Pancreas (tissue), 10 donors: ENCODE data around the gene CDHR2. TPM values are rescaled to one million over a fixed set of nuclear protein-coding genes. Genes with fewer than 3 reads are reported as not detected.
A peak's percentile ranks its signal among the peaks of the same experiment; 100 is the strongest.

Source experiments
- ATAC-seq, 4 donors: fragments of 200-7000 bp; cut with Tn5 transposase; one replicate each; pipeline versions ENCODE4 v1.8.0 to v1.9.1; 2020; ENCODE audit warnings: mild to moderate bottlenecking in 4 of 4, moderate library complexity in 4 of 4
- DNase-seq, 6 donors: peaks; one replicate each; pipeline ENCODE4 v3.0.0-alpha.2; 2020
- FAIRE-seq: peaks from 2 replicates; lab custom pipeline; 2012; peaks lifted over from hg19 to GRCh38; lab: Jason Lieb, UNC
- H3K27ac ChIP-seq, 4 donors: fragments of 200-600 bp; sonication (generic); 1 replicate in 3 of 4; 2 replicates in 1 of 4; pipeline versions ENCODE4 v1.5.0 to v1.8.0; 2020
- H3K27me3 ChIP-seq, 4 donors: fragments of 200-600 bp; one replicate each; pipeline ENCODE4 v1.8.0; 2021
- H3K36me3 ChIP-seq, 3 donors: fragments of 200-600 bp; sonication (generic) in 1 of 3; one replicate each; pipeline versions ENCODE4 v1.5.0 to v1.8.0; 2020 to 2021
- H3K4me1 ChIP-seq, 3 donors: fragments of 200-600 bp; one replicate each; pipeline ENCODE4 v1.8.0; 2021
- H3K4me3 ChIP-seq, 4 donors: fragments of 200-600 bp; sonication (generic) in 2 of 4; one replicate each; pipeline versions ENCODE4 v1.5.0 to v1.8.0; 2020 to 2021
- H3K9me3 ChIP-seq, 4 donors: fragments of 200-600 bp; one replicate each; pipeline ENCODE4 v1.8.0; 2021
- WGBS, 2 donors: extraction: QIAGEN DNeasy Blood & Tissue Kit; methylation state at CpG; one replicate each; pipeline ENCODE4 v1.1.7; 2013; 5-methylcytosine and 5-hydroxymethylcytosine counted together
- intact Hi-C, 3 donors: fragments of 100-400 bp; cut with DNase I; formaldehyde crosslinking; loops; one replicate each; pipeline versions ENCODE4 v1.11.1 to v1.14.2; 2022
- polyA plus RNA-seq, 2 donors: library from polyadenylated mRNA; stranded (reverse); fragments of 200-250 nt; gene quantifications; one replicate each; pipeline ENCODE4 v1.2.3, GENCODE V29; 2013
- total RNA-seq, 6 donors: library from RNA; stranded (reverse); fragmentation: NEBNext Ultra II Directional in 4 of 6; extraction: Animal tissue kit (Norgen Biotek cat#: 25700) in 4 of 6; gene quantifications; one replicate each; pipeline versions ENCODE4 v1.2.1 to v1.2.4, GENCODE V29; 2021 to 2023
- TF ChIP-seq, protein P1 (sequence below), 4 donors: fragments of 200-600 bp; sonication (generic) in 3 of 4; IDR thresholded peaks; one replicate each; pipeline versions ENCODE4 v1.5.0 to v1.8.0; 2021; ENCODE audit warnings: antibody characterized with exemption in 4 of 4
- donor health status: healthy with polysubstance abuse.
- donor health status: DM: no; HTN: no; CAD: no; lungs with moderate emphysema.
- donor health status: DM: no; HTN: no; CAD: no.
- donor health status: control.
- donor health status: control.
- donor health status: Bipolar disorder and iron deficiency.
- donor health status: DM: yes; HTN: yes; CAD: no.
- donor health status: DM: no; HTN: no; CAD: no.
- donor health status: DM: no; HTN: no; CAD: no.
- donor health status: DM: yes; HTN: yes; CAD: no.

The CDHR2 gene
- total and polyA plus RNA-seq, 8 donors: 0.19 to 1.1 (median 0.26) TPM; not detected in 1

DNA sequence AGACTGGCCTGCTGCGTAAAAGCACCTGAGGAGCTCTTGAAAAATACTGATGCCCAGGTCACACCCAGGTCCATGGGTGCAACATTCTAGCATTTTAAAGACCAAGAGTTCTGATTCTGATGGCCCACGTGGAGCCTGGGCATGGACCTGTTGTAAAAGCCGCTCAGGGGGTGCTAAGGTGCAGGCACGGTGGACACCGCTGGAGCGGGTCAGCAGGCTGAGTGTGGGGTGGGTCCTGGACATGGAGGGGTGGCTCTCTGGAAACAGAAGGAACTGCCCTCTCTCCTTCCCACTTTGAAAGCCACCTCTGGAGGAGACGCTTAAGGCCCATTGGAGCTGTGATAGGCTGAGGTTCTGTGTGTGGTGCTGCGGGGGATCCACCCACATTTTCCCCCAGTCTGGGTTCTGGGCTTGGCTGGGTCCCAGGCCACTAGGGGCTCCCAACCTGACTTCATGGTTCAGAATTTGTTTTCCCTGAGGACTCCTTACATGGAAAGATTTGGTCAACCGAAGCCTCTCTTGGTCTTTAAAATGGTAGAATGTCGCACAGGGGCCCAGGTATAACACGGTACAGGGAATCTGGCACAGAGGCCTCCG lies 44.2 kb downstream of the CDHR2 start:
- DNase-seq: no peak
- ATAC-seq: no peak

DNA sequence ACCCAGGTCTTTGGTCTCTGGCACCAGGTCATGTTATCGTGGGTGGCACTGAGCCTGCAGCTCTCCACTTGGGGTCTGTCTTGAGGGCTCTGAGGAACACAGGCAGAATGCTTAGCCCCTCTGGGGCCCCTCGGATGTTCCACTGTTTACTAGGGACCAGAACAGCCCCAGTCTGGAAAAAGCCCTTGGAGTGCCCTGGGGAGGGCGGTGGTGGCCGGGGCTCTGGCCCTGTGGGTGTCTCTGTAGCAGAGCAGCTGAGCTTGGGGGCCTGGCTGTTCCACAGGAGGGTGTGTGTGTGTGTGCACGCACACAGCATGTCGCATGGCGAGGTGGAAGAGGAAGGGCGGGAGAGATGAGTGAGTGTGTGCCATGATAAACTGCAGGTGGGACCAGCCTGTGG lies 45.4 kb downstream of the CDHR2 start:
- TF ChIP-seq, protein P1, sequence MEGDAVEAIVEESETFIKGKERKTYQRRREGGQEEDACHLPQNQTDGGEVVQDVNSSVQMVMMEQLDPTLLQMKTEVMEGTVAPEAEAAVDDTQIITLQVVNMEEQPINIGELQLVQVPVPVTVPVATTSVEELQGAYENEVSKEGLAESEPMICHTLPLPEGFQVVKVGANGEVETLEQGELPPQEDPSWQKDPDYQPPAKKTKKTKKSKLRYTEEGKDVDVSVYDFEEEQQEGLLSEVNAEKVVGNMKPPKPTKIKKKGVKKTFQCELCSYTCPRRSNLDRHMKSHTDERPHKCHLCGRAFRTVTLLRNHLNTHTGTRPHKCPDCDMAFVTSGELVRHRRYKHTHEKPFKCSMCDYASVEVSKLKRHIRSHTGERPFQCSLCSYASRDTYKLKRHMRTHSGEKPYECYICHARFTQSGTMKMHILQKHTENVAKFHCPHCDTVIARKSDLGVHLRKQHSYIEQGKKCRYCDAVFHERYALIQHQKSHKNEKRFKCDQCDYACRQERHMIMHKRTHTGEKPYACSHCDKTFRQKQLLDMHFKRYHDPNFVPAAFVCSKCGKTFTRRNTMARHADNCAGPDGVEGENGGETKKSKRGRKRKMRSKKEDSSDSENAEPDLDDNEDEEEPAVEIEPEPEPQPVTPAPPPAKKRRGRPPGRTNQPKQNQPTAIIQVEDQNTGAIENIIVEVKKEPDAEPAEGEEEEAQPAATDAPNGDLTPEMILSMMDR (IDR thresholded peaks at IDR 0.05): no peak
- DNase-seq (no peak), ATAC-seq (no peak), FAIRE-seq (no peak)
- Histone ChIP-seq H3K36me3 (no peaks in the 10 kb centered on the region), H3K27ac (no peak overlapping the region), H3K4me3 (no peak overlapping the region), H3K9me3 (no peaks in the 10 kb centered on the region), H3K27me3 (no peaks in the 10 kb centered on the region), H3K4me1 (no peaks in the 10 kb centered on the region)
- intact Hi-C loops: no loop called here
- WGBS, 2 donors: 73 to 80% methylated on average over 8 of the region's 8 CpGs

More for the DNA sequence above, 44.2 kb downstream of the CDHR2 start:
- H3K4me1 ChIP-seq: no peaks in the 10 kb centered on the region
- no peak overlapping the region for H3K4me3 ChIP-seq
- TF ChIP-seq, protein P1 (IDR thresholded peaks at IDR 0.05): no peak
- H3K27me3 ChIP-seq: no peaks in the 10 kb centered on the region
- FAIRE-seq: no peak
- H3K36me3 ChIP-seq: no peaks in the 10 kb centered on the region
- intact Hi-C loops: no loop called here
- H3K27ac ChIP-seq: no peak overlapping the region
- WGBS, 2 donors: 86 to 93% methylated on average over 12 of the region's 12 CpGs
- H3K9me3 ChIP-seq: no peaks in the 10 kb centered on the region

DNA sequence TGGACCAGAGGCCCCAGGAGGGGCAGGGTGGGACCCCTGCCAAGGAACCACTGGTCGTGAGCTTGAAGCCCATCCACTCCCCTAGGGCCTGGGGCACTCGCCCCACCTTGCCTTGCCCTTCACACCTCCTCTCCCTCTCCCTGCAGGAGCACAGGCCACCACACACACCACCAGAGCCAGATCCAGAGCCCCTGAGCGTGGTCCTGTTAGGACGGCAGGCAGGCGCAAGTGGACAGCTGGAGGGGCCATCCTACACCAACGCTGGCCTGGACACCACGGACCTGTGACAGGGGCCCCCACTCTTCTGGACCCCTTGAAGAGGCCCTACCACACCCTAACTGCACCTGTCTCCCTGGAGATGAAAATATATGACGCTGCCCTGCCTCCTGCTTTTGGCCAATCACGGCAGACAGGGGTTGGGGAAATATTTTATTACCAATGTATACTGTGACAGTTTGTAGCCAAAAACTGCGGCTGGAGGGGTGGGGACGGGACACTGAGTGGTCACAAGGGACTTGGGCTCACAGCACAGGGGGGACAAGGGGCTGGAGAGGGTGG lies 46.3 kb downstream of the CDHR2 start:
- Histone ChIP-seq H3K4me1 (no peaks in the 10 kb centered on the region), H3K4me3 (no peak overlapping the region), H3K36me3 (no peaks in the 10 kb centered on the region), H3K9me3 (no peaks in the 10 kb centered on the region), H3K27me3 (no peaks in the 10 kb centered on the region), H3K27ac (no peak overlapping the region)
- FAIRE-seq: no peak
- DNase-seq: peak in 1 of 6 donors; percentile 17
- TF ChIP-seq, protein P1 (IDR thresholded peaks at IDR 0.05): no peak
- WGBS, 2 donors: 74 to 85% methylated on average over 11 of the region's 11 CpGs
- ATAC-seq: no peak
- intact Hi-C loops: no loop called here

DNA sequence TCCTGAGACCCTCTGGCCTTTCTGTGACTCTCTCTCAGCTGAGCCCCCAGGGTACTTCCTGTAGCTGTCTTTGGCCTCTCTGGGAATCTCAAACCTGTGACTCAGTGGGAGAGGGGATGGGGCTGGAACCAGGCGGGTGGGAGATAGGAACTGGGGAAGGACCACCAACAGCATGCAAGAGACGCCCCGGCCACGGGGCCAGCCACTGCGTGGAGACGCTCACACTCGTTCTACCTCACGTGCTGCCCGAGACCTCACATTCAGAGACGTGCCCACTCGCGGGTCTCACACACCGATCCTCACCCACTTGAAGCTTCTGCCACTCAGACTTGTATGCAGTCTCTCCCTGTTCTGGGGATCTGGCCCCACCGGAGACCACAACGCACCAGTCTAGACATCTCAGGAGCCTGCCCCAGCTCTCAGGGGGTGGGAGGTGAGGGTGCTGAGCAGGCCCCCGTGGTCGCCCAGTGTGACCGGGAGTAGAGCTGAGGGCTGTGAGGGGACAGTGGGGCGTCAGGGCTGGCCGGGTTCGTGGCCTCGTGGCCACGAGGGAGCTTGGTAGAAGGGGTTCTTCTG lies 47.0 kb downstream of the CDHR2 start:
- TF ChIP-seq, protein P1 (IDR thresholded peaks at IDR 0.05): no peak

More for the DNA sequence above, 47.0 kb downstream of the CDHR2 start:
- no peaks in the 10 kb centered on the region for H3K4me1 ChIP-seq
- H3K27ac ChIP-seq: no peak overlapping the region
- no peak for ATAC-seq
- H3K27me3 ChIP-seq: no peaks in the 10 kb centered on the region
- no peaks in the 10 kb centered on the region for H3K36me3 ChIP-seq
- no peak for FAIRE-seq
- no peaks in the 10 kb centered on the region for H3K9me3 ChIP-seq
- DNase-seq: peak in 1 of 6 donors; percentile 69
- peak overlapping the region in 1 of 4 donors; percentile 42 for H3K4me3 ChIP-seq
- 78 to 88% methylated on average over 23 of the region's 23 CpGs for WGBS, 2 donors
- intact Hi-C loops: no loop called here
